GM18873 (cell line): Measurements from ENCODE around the gene TATDN2.
"Not testable (repeated sequence)": the region's sequence is repeated elsewhere in the genome, so short reads cannot be mapped to it uniquely, and the experiment has no call there.

Experiments
- ATAC-seq: cut with Tn5 transposase; IDR thresholded peaks from one replicate; pipeline ENCODE4 v1.9.1; 2021; ENCODE audit warnings: mild to moderate bottlenecking, moderate library complexity, moderate number of reproducible peaks; ENCODE audit not compliant: unreplicated experiment, low FRiP score

The TATDN2 gene

DNA sequence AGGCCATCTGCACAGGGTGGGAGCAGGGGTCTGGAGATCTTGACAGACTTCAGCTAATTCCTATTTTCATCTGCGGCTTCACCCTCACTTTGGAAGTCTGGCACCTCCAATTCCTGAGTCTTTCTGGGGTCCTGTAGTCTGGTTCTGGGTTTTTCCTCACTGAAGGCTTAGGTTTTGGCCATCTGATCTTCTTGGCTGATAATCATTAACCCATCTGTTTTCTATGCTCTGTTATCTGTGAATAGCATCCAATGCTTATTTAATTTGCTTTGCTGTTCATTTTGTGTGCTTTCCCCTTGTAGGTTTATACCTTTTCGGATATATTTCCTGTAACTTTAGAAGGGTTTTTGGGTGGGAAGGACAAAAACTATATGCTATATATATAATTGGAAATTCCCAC lies 17.6 kb downstream of the TATDN2 start:
- no peak for ATAC-seq

DNA sequence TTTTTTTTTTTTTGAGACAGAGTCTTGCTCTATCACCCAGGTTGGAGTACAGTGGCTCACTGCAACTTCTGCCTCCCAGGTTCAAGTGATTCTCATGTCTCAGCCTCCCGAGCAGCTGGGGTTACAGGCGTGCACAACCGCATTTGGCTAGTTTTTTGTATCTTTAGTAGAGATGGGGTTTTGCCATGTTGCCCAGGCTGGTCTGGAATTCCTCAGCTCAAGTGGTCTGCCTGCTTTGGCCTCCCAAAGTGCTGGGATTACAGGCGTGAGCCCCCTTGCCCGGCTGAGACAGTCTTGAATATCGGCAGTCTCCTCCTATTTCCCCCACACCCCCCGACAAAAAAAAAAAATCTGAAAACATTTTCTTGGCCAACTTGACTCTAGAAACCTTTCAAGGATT lies 18.7 kb downstream of the TATDN2 start:
- ATAC-seq: not testable (repeated sequence)

DNA sequence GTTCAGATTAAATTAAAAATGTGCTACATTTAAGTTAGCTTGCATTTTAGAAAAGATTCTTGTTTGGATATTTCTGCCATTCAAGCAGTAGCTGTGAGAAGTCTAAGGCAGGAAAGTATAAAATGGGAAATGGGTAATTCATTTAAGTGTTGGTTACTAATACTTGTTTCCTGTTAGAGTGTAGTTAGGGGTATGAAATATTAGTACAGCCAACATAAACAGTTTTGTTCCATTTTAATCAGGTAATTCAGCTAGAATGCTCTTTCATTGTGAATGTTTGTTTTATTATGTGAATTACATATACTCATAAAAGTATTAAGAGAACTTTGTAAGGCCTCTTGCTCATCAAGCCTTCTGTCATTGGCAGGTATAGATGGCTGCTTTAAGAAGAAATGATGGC lies 19.9 kb downstream of the TATDN2 start:
- no peak for ATAC-seq

DNA sequence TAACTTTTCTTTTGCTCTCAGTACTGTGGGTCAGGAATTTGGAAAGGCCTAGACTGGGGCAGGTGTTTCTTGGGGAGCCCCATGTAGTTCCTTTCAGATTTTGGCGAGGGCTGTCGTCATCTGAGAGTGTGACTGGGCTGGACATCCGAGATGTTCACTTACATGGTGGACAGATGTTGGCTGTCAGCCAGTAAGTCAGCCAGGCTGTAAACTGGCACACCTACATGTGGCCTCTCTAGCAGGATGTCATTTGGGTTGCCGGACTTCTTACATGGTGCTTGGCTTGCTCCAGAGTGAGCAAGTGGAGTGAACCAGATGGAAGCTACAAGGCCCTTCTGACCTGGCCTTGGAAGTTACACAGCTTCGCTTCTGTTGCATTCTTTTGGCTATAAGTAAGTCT lies 20.7 kb downstream of the TATDN2 start:
- no peak for ATAC-seq

DNA sequence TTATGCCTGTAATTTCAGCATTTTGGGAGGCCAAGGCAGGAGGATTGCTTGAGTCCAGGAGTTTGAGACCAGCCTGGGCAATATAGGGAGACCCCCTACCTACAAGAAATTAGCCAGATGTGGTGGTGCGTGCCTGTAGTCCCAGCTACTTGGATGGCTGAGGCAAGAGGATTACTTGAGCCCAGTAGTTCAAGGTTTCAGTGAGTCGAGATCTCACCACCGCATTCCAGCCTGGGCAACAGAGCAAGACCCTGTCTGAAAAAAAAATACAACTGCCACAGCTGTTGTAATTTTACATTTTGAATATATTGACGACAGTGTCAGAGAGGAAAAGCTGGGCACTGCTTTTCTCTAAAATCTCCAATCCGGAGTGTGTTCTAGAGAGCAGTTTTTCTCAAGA lies 21.2 kb downstream of the TATDN2 start:
- no peak for ATAC-seq

DNA sequence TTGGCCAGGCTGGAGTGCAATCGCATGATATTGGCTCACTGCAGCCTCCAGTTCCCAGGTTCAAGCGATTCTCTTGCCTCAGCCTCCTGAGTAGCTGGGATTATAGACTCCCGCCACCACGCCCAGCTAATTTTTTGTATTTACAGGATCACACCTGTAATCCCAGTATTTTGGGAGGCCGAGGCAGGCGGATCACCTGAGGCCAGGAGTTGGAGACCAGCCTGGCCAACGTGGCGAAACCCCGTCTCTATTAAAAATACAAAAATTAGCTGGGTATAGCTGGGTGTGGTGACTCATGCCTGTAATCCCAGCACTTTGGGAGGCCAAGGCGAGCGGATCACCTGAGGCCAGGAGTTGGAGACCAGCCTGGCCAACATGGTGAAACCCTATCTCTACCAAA lies 24.2 kb downstream of the TATDN2 start:
- not testable (repeated sequence) for ATAC-seq

DNA sequence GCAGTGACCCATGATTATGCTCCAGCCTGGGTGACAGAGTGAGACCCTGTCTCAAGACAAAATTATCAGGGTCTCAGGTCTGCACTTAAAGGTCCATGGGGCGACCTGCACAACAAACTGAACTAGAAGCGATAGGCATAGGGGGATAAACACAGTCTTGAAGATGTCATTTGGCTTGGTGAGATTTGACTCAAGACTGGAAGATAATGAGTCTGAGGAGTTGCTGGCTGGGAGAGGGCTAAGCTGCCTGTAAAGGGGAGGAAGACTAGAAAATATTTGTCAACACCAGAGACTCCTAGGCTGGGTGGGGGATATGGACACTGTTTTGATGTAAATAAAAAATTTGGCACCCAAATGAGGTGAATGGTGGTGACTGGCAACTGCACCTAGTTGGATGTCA lies 24.7 kb downstream of the TATDN2 start:
- no peak for ATAC-seq

DNA sequence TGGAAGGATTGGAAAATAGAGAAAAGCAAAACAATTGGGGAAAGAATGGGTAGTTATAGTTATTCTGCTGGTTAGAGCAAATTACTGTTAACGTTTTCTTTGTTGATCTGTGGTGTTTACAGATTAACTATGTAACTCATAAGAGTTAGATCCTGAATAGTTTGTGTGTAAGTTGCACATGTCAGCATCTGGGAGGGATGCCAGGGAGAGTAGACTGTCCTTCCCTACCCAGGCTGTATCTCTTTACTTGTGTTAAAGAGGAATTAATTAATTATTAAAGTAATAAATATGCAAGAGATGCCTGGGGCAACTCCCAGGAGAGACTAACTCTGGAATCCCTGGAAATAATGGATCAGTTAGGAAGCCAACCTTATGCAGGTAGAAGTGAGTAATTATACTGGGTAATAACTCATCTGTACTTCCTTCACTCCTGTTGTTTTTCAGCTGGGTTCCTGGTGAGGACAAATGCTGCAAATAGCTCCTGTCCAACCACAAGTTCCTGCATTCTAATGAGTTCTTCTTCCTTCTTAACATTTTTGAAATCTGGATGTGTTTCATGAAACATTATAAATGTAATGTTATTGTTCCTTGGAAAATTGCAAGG lies 25.5 kb downstream of the TATDN2 start:
- no peak for ATAC-seq

DNA sequence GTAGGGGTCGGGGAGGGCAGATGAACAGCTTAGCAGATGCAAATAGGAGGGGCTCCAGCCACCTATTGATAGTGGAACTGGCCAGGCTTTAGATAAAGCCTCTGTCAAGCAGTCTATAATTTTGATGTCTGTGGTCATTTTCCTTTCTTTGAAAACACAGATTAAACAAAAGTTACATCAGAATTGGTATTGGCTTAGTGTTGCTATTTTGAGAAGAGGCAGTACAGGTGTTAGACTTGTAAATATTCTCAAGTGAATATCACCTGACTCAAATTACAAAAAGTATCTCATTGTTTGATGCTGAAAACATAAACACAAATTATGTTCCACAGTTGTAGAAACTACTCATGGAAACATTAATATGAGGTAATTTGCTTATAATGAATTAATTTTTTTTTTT lies 26.3 kb downstream of the TATDN2 start:
- no peak for ATAC-seq

DNA sequence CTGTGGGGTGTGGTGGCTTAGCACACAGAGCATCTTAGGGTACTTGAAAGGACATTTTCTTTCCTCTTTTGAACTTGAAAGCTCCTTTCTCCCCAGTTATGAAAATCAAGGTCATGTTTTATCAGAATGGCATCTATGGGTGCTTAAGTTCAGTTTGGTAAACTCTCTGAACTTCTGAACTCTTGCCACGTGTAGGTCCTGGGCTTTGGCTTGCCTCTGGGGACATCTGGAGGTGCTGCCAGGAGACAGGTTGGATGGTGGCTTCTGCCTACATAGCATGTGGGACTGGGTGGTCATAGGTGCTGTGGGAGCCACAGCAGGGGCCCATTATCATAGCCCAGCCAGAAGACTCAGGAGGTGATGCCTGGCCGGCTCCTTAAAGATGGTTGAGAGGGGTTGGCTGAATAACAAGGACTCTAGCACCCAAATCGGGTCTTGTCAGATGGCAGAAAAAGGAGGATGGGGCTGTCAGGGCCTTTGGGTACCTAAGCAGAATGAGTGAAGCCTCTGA lies 28.9 kb downstream of the TATDN2 start:
- no peak for ATAC-seq

DNA sequence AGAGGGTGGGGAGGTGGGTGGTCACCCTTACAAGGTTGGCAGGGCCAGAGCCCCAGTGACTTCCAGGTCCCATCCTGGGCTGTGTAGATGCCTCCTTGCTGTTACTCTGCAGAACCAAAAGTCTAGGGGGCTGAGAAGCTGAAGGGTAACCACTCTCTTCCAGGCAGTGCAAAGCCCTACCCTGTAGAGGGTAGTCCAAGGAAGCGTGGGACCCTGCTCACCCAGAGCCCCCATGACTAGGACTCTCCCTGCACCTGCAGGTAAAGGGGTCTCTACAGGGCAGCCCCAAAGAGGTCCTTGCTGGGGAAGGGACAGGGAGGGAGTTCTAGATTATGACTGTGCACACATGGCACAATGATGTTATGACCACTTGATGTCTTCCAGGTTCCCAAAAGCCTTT lies 30.2 kb downstream of the TATDN2 start:
- no peak for ATAC-seq

DNA sequence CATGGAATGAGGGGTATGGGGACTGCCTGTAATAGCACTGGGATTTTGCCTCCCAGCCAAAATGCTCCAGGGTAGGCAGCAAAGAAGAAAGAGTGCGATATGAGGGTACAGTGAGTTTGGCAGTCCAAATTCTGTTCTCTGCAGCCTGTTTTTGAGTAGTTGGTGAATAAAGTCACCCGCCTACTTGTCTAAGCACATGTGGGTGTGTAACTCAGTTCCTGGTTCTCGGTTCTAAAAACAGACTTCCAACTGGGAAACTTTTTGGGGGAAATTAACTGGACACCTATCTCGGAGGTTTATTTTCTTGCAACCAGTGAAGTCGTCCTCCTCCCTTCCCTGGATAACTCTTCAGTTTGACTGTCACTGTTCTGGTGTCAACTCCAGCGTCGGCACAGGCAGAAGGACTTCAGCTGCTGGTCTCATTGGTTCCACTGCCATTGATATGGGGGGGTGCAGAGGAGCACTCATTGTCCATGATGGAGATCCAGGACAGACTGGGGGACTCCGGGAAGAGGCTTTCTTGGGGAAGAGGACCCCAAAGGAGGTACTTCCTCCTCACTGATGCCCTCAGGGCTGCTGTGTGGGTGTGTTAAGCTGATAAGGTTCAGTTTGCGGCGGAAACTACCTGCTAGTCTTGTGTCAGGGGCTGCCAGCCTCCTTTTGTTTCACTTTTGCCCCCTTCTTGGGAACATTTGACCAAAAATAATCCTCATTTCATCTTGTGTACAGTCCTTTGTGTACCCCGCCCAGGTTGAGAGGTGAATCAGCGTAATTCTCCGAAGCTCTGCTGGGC lies 31.3 kb downstream of the TATDN2 start:
- ATAC-seq: no peak

DNA sequence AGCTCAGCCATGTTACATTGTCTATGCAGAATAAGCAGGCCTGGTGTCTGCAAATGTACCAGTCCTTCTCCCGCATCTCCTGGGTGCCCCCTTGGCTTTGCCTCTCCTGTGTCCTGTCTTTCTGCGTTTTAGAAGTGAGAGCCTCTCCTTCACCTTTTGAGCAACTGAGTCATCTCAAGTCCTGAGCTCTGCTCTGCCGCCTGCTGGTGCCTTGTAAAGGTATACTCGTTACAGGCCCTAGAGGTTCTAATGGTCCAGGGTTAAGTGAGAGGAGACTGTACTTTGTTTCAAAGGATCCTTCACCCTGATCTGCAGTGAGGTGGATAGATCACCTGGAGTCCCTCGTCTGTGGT lies 31.9 kb downstream of the TATDN2 start:
- ATAC-seq: no peak

DNA sequence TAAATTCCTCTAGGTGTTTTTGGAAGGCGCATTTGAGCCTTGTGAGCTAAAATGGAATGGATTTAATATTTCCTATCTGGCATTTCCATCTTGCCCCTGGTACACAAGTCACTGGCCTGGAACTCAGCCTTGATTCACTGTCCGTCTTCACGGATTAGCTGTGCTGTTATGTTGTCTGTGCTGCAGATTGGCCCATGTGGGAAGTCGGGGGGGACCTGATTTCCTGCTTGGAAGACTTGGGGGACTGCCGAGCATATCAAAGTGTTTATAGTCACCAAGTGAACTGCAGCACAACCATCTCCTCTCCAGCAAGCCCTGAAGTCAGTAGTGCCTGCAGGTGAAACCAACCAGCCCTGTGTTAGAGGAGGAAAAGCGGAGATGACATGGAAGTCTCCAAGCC lies 32.3 kb downstream of the TATDN2 start:
- ATAC-seq: no peak

DNA sequence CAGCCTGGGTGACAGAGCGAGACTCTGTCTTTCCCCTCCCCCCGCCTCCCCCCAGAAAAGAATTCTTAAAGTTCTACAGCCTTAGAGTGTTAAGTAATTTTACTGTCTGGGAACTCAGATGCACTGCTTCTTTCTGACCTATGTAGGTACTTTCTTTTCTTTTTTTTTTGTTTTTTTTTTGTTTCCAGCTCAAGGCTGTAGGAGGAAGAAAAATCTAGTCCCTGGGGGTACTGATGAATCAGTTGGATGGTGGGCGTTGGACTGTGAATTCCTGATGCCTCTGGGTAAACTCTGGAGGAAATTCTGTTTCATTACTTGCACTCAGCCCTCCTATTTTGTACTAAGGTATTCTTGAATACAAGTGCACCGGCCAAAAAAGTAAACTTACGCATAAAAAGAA lies 33.7 kb downstream of the TATDN2 start:
- ATAC-seq: no peak

DNA sequence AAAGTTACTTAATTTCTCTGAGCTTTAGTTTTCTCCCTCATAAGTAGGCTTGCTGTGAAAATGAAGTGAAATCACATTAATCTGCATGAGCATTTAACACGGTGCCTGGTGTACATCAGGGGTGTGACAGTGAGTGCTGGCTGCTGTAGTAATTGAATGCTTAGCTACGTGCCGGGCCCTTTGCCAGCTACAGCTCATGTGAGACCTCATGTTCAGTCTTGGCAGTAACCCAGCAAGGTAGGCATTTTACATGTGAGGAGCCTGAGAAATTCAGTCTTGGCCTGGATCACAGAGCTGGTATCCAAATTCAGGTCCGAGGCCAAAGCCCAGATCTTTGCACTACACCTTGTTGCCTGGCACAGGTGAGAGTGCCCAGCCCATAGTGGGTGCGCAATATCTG lies 35.4 kb downstream of the TATDN2 start:
- no peak for ATAC-seq

DNA sequence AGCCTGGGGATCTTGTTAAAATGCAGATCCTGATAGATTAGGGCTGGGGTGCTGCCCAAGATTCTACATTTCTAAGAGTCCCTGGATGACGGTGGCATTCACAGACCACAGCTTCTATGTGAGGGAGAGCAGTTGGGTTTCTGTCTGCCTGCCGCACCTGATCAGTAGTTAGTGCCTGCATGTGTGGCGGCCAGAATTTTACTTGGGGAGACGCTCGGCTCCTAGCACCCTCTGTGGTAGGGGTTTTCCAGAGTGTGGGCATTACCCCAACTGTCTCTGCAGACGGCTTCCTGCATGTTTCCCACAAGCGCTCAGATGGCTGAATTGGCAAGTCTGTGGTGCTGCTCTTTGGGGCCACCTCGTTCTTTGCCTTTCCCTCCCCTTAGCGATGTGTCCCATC lies 36.2 kb downstream of the TATDN2 start:
- ATAC-seq: no peak

DNA sequence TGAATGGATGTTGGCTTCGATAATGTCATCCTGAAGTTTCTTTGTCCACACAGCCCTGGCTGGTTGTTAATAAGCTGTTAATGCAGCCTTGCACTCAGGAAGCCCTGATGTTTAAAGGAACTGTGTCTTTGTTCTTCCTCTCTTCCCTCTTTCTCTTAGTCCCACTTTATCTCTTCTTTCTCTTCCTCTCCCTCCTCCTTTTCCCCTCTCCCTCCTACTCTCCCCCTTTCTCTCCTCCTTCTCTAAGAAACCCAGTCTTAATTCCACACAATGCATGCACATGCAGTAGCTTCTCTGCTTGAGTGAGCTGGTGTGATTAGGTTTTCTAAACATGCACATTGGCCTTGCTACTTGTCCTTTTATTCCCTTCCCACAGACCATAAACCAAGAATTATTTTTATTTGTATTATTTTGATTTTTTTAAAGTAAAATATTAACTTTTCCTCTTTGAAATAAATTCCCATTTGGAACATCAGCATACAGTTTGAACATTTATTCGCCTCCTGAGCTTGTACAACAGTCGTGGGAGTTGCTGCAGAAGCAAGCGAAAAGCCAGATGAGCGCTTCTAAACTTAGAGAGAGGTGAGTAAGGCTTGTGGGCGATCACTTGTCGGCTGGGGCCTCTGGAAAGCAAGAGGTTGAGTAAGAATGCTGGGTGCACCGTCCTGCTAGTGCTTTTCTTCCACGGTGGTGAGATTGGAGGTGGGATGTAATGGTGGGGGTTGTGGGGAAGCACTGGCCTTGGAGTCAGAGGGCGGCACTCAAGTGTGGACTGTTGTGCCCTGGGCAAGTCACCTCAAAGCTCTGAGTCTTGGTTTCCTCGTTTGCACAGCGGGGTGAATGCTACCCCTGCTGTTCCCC lies 37.2 kb downstream of the TATDN2 start:
- ATAC-seq: no peak

DNA sequence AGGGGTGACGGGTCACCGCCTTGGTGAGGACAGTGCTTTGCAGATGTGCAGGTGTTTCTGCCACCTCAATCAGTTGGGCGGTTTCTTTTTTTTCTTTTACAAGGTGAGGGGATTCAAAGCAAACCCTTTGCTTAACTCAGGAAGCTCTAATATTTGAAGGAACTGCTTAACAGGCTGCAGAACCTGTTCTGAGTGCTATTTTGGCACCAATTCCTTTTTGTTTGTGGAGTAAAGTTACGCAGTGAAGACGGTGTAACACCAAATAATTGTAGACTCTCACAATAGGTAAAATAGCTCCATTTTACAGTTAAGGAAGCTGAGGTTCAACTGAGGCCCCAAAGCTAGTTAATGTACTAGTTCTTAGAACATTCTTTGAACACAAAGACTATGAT lies 37.9 kb downstream of the TATDN2 start:
- no peak for ATAC-seq

DNA sequence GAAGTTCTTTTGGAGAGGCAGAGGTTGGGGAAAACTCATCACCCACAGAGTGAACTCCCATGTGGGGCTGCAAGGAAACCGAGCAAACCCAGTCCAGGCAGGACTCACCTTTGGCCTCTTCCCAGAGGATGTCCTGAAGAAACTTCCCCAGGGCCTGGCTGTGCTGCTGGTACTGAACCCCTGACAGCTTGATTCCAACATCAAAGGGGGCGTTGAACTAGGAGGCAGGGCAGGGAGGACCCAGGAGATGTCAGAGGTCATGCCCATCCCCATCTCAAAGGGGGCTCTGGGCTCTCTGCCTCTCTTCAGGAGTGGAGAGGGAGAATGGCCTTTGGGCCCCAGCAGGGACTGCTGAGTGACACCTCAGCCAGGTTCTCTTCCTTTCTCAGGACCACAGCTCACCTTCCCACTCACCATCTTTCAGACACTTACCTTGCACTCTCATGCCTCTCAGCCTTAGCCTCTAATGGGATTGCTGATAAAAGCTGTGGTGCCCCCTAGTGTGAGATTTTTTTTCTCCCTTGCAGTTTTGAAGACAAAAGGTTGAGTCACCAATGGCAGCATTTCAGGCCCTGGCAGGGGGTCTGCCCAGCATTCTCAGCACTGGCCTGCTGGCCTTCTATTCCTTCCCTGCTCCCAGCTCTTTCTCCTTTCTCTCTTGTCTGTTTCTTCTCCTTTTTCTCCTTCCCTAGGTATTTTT lies 38.5 kb downstream of the TATDN2 start:
- ATAC-seq: no peak
